ENCODE measurements around the gene ZCCHC13.

DNA sequence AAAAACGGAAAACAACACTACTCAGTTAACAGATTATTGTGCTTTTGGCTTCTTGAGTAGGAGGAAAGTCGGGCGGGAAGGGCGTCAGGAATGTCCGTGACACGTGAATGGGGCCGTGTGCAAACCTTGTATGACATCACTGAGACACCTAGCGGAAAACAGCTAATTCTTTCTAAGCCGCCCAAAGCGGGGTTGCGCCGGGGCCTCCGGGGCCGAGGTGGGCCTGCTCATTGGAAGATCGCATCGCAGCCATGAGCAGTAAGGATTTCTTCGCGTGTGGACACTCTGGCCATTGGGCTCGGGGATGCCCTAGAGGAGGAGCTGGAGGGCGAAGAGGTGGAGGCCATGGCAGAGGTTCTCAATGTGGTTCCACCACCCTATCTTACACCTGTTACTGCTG, at the start of gene ZCCHC13:
- no peak for TF ChIP-seq EP300 (IDR thresholded peaks at IDR 0.05; ENCODE audit: borderline replicate concordance in 1 of 2, low read depth in 2 of 2, low read length in 2 of 2)
- no peak for TF ChIP-seq FOSL1 (IDR thresholded peaks at IDR 0.05; ENCODE audit: insufficient read depth, low read depth, low read length)
- TF ChIP-seq, protein P1, sequence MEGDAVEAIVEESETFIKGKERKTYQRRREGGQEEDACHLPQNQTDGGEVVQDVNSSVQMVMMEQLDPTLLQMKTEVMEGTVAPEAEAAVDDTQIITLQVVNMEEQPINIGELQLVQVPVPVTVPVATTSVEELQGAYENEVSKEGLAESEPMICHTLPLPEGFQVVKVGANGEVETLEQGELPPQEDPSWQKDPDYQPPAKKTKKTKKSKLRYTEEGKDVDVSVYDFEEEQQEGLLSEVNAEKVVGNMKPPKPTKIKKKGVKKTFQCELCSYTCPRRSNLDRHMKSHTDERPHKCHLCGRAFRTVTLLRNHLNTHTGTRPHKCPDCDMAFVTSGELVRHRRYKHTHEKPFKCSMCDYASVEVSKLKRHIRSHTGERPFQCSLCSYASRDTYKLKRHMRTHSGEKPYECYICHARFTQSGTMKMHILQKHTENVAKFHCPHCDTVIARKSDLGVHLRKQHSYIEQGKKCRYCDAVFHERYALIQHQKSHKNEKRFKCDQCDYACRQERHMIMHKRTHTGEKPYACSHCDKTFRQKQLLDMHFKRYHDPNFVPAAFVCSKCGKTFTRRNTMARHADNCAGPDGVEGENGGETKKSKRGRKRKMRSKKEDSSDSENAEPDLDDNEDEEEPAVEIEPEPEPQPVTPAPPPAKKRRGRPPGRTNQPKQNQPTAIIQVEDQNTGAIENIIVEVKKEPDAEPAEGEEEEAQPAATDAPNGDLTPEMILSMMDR (IDR thresholded peaks at IDR 0.05; ENCODE audit: control extremely low read depth in 1 of 3, insufficient read depth in 1 of 3, low read depth in 1 of 3, low read length in 3 of 3), result no peak
- TF ChIP-seq HDAC6 (IDR thresholded peaks at IDR 0.05; ENCODE audit: low read depth, low read length), result no peak
- TF ChIP-seq PHF8 (conservative IDR thresholded peaks at IDR 0.05; ENCODE audit: low read depth, low read length), result no peak
- no peak for TF ChIP-seq SIN3A (conservative IDR thresholded peaks at IDR 0.05 in 1 of 2, IDR thresholded peaks at IDR 0.05 in 1 of 2; ENCODE audit: low read depth in 1 of 2, low read length in 2 of 2)
- TF ChIP-seq POLR2A (IDR thresholded peaks at IDR 0.05; ENCODE audit: control extremely low read depth in 1 of 2, low read depth in 2 of 2, low read length in 2 of 2), result no peak
- TF ChIP-seq RXRA (IDR thresholded peaks at IDR 0.05; ENCODE audit: insufficient read depth, low read depth, low read length), result no peak
- TF ChIP-seq CHD1 (IDR thresholded peaks at IDR 0.05; ENCODE audit: low read depth, low read length), result no peak
